Esophagus squamous epithelium (tissue), 4 donors: Measurements from ENCODE around the gene TREH.

Experiments
- POLR2A ChIP-seq, 4 donors: fragments of 450-650 bp; IDR thresholded peaks; one replicate each; pipeline ENCODE4 v1.6.1; 2017; ENCODE audit warnings: antibody characterized with exemption in 4 of 4, mild to moderate bottlenecking in 4 of 4, moderate library complexity in 3 of 4
- TF ChIP-seq, protein P1 (sequence below), 6 experiments: fragments of 450-650 bp in 4 of 6; fragments of 200-600 bp in 2 of 6; sonication (generic) in 2 of 6; IDR thresholded peaks; one replicate each; pipeline ENCODE4 v1.5.1; 2016 to 2019; ENCODE audit warnings: antibody characterized with exemption in 6 of 6, mild to moderate bottlenecking in 4 of 6, moderate library complexity in 4 of 6

DNA sequence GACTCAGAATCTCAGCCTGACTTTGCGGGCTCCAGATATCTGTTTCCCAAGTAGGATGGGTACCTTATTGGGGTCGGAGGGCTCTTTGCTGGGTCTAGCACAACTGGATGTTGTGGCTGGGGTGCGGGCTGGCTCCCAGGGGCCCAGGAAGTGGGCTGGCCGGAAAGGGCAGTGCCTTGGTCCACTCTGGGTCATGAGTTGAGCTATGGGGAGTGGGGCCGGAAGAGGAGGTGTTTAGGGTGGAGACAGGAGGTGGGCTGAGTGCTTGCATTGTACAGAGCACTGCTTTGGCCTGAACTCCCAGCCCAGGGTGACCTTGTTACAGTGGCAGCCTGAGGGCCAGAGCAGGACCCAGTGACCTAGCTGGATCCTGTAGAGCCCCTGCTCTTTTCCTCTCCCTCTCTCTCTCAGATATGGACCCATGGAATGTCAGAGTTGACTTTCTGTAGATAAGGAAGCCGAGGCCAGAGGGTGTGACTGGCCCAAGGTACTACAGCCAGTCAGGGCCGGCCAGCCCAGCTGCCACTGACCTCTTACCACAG lies 58.9 kb downstream of the TREH start:
- TF ChIP-seq, protein P1, sequence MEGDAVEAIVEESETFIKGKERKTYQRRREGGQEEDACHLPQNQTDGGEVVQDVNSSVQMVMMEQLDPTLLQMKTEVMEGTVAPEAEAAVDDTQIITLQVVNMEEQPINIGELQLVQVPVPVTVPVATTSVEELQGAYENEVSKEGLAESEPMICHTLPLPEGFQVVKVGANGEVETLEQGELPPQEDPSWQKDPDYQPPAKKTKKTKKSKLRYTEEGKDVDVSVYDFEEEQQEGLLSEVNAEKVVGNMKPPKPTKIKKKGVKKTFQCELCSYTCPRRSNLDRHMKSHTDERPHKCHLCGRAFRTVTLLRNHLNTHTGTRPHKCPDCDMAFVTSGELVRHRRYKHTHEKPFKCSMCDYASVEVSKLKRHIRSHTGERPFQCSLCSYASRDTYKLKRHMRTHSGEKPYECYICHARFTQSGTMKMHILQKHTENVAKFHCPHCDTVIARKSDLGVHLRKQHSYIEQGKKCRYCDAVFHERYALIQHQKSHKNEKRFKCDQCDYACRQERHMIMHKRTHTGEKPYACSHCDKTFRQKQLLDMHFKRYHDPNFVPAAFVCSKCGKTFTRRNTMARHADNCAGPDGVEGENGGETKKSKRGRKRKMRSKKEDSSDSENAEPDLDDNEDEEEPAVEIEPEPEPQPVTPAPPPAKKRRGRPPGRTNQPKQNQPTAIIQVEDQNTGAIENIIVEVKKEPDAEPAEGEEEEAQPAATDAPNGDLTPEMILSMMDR (IDR thresholded peaks at IDR 0.05): no peak
- no peak for TF ChIP-seq POLR2A (IDR thresholded peaks at IDR 0.05)
